ENCODE data around the gene EMC9.
"Not testable (repeated sequence)": the region's sequence is repeated elsewhere in the genome, so short reads cannot be mapped to it uniquely, and the experiment has no call there.

EMC9 gene

GRCh38 chr14:24110523-24110922 is 30.9 kb downstream of the EMC9 start:
- no peak for DNase-seq (ENCODE audit: low read depth in 2 of 3, low spot score in 2 of 3)

- no peak for DNase-seq (ENCODE audit: low read depth in 2 of 3, low spot score in 2 of 3)
These were observed 31.3 kb downstream of the EMC9 start for GRCh38 chr14:24110060-24110459.

GRCh38 chr14:24108336-24108874 is 33.0 kb downstream of the EMC9 start:
- no peak for DNase-seq (ENCODE audit: low read depth in 2 of 3, low spot score in 2 of 3)

DNA sequence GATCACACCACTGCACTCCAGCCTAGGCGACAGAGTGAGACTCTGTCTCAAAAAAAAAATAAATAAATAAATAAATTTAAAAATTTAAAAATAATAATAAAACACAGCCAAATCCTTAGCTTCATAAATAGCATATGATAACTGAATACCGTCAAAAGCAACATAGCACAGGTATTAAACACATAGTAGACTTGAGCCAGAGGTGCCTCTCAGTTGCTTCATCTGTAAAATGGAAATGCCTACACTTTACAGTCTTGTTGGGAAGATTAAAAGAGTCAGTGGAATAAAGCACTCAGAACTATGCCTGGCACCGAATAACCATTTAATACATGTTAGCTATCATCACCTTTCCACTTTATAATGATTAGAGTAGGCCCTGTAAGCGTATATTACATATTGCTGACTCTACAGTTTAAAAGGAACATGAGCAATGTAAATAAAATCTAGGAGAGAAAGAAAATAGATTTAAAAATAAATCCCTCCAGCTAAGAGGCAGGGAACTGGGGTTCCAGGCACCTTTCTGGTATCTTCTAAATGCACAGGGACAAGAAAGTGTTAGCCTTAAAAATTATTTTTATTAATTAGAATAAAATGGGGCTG is 34.6 kb downstream of the EMC9 start:
- no peak for DNase-seq (ENCODE audit: low read depth in 2 of 3, low spot score in 2 of 3)

- not testable (repeated sequence) for DNase-seq (ENCODE audit: low read depth in 2 of 3, low spot score in 2 of 3)
These were observed 35.7 kb downstream of the EMC9 start for GRCh38 chr14:24105609-24106239.

DNA sequence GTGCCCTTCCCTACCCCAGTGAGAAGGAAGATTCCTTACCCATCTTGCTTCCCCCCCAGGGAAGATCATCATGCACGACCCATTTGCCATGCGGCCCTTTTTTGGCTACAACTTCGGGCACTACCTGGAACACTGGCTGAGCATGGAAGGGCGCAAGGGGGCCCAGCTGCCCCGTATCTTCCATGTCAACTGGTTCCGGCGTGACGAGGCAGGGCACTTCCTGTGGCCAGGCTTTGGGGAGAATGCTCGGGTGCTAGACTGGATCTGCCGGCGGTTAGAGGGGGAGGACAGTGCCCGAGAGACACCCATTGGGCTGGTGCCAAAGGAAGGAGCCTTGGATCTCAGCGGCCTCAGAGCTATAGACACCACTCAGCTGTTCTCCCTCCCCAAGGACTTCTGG is 37.9 kb downstream of the EMC9 start:
- no peak for DNase-seq (ENCODE audit: low read depth in 2 of 3, low spot score in 2 of 3)

DNA sequence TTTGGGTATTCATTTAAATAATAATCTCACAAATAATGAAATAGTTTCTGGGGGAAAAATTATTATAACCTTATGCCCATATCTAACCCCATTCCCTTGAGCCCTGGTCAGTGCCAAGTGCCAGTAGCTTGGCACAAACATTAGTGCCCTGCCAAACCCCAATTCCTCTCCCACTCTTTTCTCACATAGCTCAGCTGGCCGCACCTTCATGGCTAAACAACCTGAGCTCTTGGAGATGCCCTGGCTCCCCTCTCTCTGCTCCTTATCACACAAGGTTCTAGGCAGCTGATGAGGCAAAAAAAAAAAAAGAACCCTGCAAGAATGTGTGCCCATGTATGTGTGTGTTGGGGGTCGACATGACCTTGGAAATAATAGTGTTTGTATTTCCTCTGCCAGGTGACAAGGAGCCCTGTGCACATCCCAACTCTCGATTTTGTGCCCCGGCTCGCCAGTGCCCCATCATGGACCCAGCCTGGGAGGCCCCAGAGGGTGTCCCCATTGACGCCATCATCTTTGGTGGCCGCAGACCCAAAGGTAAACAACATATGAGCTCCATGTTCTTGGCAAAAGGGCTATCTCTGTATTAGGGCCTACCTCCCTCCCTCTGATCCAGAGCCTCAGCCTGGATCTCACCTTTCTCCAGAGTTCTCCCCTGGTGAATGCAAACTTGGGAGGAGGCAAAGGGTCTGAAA is 38.9 kb downstream of the EMC9 start:
- no peak for DNase-seq (ENCODE audit: low read depth in 2 of 3, low spot score in 2 of 3)

DNA sequence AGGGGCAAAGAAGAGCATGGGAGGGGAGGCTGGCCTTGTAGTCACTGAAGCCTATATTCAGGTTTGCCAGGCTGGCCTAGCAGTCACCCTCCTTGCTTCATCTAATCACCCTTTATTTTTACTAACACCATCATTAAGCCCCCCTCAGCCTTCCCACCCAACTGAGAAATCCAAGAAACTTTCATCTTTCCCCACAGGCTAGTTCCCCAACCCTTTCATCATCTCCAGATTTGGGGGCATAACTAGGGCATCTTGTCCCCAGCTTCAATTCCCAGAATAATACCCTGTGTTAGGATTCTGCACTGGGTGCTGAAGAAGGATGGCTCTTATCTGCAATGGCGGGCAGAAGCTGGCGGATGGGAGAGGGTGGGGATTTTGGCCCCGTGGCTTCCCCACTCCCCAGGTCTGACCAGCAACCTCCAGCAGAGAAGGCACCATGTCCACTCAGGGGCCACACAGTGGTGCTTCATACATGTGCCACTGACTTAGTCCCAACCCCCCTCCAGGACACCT is 40.4 kb downstream of the EMC9 start:
- DNase-seq (ENCODE audit: low read depth in 2 of 3, low spot score in 2 of 3), result no peak

DNA sequence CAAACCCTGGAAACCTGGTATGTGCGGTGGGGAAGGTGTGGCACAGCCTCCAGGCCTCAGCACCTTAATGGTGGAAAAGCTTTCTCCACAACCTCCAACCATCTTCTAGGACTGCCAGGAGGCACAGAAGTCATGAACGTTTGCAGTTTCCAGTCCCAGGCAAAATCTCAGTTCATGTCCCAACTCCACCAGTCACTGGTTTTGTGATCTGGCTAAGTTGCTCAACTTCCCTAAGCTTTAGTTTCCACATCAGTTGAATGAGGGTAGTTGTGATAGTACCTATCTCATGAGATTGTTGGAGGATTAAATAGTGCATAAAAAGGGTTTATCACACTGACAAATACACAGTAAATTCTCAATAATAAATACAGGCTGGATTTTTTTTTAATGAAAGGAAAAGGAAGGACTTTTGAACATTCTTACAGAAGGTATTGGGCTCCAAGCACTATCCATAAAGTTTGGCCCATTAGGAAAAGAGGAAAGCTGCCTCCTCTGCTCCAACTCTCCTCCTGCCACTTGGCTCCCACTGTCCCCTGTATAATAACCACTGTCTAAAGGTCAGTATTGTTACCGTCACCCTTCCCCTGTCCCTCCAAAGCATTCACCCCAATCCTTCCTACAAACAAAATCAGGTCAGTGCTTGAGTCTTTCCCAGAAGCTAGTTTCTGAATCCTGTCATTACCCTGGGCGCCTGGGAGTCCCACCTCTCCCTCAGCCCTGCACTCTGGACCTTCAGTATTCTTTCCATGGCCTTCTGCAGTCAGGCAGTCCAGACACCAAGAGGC is 41.0 kb downstream of the EMC9 start:
- no peak for DNase-seq (ENCODE audit: low read depth in 2 of 3, low spot score in 2 of 3)

- DNase-seq (ENCODE audit: low read depth in 2 of 3, low spot score in 2 of 3), result no peak
These were observed 42.2 kb downstream of the EMC9 start for GRCh38 chr14:24098927-24099813.

- no peak for DNase-seq (ENCODE audit: low read depth in 2 of 3, low spot score in 2 of 3)
These were observed 43.0 kb downstream of the EMC9 start for GRCh38 chr14:24098229-24098926.

GRCh38 chr14:24096545-24097181 is 44.7 kb downstream of the EMC9 start:
- DNase-seq (ENCODE audit: low read depth in 2 of 3, low spot score in 2 of 3), result no peak

DNA sequence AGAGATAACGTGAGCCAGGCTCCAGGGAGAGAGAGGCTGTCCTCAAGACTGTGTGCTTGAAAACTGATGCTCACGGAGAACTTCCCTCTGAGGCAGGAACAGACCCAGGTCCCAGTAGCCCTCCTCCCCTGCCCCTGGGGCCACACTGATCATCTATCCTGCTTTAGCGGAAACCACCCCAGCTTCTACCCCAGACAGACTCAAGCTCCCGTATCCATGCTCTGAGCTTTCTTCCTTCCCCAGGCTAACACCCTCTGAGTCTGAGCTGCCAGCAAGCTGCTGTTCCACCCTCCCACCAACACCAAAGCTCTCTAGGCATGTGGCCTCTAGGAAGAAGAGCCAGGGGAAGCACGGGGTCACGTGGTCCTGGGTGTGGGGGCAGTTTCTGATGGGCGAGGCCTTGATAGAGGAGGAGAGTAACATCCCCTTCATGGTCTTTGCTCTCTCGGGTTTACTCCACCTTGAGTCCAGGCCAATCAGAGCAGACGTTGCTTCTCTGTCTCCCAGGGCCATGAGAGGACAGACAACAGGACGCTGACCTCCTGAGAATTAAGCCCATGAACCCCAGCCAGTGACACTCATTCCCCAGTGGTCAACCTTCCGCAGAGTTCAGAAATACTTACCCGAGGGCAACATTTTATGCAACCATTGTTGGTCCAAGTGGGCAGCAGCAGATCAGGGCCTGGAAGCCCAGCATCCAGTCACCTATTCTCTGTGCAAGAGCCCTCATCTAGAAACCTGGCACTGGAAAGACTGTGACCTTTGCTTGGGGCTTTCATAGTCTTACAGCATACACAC is 45.9 kb downstream of the EMC9 start:
- DNase-seq (ENCODE audit: low read depth in 2 of 3, low spot score in 2 of 3), result peak; percentile 43 to 48 (median 44)

- no peak for DNase-seq (ENCODE audit: low read depth in 2 of 3, low spot score in 2 of 3)
These were observed 46.5 kb downstream of the EMC9 start for GRCh38 chr14:24094841-24095270.

DNA sequence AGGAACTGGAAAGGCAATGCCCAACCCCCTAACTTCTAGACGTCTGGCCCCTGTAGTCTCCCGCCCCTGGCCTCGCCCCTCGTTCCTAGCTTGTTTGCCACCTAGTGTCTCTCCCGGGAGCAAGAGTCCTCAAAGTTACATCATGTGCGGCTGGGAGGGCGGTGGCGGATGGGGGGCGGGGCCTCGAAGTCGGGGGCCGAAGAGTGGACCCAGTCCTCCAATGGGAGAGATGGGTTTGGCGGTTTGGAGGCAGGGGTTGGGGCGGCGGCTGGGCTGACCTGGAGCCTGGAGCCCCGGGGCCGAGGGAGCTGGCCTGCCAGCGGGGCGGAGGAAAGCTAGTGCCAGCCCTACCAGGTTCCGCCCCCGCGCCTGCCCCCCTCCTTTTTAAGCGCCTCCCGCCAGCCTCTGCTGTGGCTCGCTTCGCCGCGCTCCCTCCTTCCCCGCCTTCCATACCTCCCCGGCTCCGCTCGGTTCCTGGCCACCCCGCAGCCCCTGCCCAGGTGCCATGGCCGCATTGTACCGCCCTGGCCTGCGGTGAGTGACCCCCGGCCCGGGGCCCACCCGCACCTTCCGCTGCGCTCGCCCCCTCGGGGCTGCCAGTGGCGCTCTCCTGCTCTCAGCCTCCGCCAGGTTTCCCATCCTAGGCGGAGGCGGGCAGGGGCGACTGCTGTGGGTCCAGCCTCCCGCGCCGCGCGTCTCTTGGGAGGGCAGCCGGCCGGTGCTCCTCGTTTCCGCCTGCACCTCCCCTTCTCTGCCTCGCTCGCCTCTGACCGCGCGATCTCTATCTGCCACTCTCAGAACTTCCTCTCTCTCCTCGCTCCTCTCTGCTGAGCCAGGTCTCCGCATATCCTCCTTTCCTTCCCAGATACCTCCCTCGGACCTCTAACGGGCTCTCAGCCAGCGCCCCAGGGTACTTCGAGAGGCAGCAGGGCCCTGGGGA is 47.2 kb downstream of the EMC9 start, which contains the start of gene PCK2:
Gene PCK2, plus strand, starts transcription at position 411 of the 940 bp plus-strand sequence. Its CDS starts 95 bp downstream, at position 506.
- peak; percentile 75 to 85 (median 75) for DNase-seq (ENCODE audit: low read depth in 2 of 3, low spot score in 2 of 3)

- DNase-seq (ENCODE audit: low read depth in 2 of 3, low spot score in 2 of 3), result no peak
These were observed 48.0 kb downstream of the EMC9 start for GRCh38 chr14:24093207-24093900.
